OCI-LY3 (cell line): ENCODE measurements around the gene LHX4.

ENCODE experiments used
- CTCF ChIP-seq: fragments of 200-600, 300-600 bp; sonication (generic); IDR thresholded peaks from 2 replicates; pipeline ENCODE4 v1.5.1; 2014; ENCODE audit warnings: antibody characterized with exemption, low read length, low read depth
- EZH2phosphoT487 ChIP-seq: fragments of 200-600 bp; shearing (Covaris generic); IDR thresholded peaks from 2 replicates; pipeline ENCODE4 v1.6.1; 2018; ENCODE audit warnings: antibody characterized with exemption, mixed run types, low read depth

- TF ChIP-seq CTCF (no peak), EZH2phosphoT487 (no peak)
Observed at GRCh38 chr1:180287988-180288705, 58.1 kb downstream of the LHX4 start.
